8988T (cell line): Measurements from ENCODE around the gene RPH3AL.

Experiments used
- DNase-seq: peaks from one replicate; pipeline ENCODE4 v3.0.0; 2011

RPH3AL gene

DNA sequence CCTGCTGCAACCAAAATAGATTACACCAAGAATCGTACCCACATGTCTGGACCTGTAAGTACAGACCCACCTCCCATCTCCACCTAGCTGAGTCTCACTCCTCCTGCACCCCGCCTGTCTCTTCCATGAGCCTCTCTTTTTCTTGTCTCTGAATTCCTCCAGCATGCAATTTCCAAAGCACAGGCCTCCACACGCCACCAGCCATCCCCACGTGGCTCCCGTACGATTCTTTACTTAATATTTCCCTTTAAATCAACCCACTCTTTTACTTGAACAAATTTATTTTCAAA is 1.2 kb downstream of the RPH3AL start:
- DNase-seq = no peak

DNA sequence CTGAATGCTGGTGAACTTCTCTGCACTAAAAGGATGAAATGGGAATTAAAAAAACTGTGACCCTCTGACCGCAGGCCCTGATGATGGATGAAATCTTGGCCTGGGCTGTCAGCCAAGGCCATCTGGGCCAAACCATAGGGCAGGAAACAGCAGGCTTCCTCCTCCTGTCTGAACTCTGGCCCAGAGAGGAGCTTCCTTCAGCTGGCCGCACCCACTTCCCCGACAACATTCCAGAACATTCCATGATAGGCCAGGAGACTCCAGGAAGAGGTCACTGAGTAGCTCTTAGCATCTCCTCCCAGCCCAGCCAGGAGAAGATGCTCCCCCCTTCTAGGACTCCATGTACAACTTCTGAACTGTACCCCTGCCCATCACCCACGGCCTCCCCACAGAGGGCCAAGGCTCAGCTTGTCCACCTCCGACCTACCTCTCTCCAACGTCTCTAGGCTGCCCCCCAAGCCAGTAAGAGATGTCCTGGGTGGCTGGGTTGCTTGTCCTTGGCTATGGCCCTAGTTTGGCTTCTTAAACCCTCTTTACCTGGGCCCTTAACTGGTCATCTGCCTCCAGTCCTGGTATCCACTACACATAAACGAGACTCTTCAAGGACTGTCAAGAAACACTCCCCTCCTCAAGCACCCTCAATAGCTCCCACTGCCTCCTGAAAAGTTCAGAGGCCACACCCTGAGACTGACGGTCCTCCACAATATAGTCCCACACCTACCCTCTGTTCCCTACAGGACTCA is 1.7 kb downstream of the RPH3AL start:
- no peak for DNase-seq

DNA sequence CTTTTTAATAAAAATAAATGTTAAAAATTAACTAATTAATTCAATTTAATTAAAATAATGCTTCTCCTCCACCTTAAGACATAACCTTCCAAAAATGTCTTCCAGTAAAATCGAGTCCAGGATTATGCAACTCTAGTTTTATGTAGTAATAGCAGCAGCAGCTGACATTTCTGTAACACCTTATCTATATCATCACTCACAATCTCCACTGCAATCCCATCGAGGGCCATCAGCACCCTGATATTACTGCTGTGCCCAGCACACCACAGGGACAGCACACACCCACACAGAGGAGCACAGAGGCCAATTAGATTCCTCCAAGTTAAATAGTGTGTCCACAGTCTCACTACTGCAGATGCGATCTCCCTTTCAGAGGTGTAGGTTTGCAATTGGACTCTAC is 2.9 kb downstream of the RPH3AL start:
- DNase-seq = no peak

DNA sequence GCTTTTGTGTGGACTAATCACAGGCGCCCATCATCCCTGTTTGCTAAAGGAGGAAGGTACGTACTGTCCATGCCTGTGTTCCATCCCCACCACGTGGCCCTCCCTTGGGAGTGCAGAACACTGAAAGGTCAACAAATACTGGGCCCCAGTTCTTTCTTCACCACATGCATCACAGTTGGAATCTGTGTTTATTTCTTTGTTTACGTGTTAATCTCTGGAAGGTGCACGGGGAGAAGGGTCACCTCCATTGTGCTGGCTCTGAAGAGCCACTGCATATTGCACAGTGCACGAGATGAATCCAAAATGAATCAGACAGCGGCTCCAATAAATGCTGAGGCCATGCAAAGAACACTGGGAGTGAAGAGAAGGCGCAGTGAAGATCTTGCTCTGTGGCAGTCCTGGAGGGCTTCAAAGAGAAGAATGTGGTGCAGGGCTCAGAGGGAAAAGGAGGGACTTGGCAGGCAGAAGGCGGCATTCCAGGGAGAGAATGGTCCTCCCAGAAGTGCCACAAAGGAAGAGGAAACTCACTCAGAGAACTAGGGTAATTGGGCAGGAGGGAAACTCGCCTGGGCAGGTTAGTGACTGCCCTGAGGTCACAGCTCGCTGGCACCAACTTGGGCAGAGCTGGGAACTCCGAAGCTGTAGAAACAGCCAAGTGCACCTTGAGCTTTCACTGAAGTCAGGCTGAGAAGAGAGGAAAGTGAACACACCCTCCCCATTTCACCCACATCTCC is 3.7 kb downstream of the RPH3AL start:
- no peak for DNase-seq

GRCh38 chr17:348012-348411 is 4.6 kb downstream of the RPH3AL start:
- DNase-seq = no peak

DNA sequence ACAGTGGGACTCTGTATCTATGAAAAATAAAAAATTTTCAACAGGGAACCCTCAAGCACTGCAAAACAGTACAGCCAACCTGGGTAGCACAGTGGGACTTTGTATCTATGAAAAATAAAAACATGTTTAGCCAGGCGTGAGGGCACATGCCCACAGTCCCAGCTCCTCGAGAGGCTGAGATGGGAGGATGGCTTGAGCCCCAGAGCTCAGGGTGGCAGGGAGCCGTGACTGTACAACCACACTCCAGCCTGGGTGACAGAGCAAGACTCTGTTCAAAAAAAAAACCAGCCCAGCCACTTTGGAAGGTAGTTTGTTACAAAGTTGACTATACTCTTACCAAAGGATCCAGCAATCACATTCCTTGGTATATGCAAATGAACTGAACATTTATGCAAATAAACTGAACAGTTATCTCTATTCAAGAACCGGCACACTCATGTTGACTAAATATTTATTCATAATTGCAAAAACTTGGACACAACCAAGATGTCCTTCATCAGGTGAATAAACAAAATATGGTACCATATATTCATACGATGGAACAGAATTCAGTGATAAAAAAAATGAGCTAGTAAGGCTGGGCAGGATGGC is 5.2 kb downstream of the RPH3AL start:
- DNase-seq = no peak

DNA sequence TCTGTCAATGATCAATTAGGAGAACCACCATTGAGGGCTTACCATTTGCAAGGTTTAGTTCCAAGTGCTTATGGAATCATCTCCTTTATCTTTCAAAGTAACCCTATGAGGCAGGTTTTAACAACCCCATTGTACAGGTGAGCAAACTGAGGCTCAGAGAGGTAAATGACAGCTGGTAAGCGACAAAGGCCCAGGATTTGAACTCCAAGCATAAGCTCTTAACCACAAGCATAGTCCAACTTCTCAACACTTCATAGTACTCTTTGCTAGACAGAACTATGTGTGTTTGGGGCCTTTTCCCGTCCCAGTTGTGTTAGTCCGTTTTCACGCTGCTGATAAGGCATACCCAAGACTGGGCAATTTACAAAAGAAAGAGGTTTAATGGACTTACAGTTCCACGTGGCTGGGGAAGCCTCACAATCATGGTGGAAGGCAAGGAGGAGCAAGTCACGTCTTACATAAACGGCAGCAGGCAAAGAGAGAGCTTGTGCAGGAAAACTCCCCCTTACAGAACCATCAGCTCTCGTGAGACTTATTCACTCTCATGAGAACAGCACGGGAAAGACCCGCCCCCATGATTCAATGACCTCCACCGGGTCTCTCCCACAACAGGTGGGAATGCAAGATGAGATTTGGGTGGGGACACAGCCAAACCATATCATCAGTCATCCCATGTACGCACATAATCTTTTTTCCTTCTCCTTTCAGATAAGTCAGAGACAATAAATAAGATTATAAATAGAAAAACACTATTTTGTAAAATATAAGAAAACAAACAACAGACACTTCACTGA is 6.4 kb downstream of the RPH3AL start:
- no peak for DNase-seq

GRCh38 chr17:345261-345660 is 7.3 kb downstream of the RPH3AL start:
- no peak for DNase-seq

GRCh38 chr17:343875-344752 is 8.5 kb downstream of the RPH3AL start:
- DNase-seq = no peak

- no peak for DNase-seq
Measured at GRCh38 chr17:343211-343610, 9.4 kb downstream of the RPH3AL start.

GRCh38 chr17:340074-340473 is 12.5 kb downstream of the RPH3AL start:
- no peak for DNase-seq

GRCh38 chr17:339193-340061 is 13.2 kb downstream of the RPH3AL start:
- DNase-seq = no peak

DNA sequence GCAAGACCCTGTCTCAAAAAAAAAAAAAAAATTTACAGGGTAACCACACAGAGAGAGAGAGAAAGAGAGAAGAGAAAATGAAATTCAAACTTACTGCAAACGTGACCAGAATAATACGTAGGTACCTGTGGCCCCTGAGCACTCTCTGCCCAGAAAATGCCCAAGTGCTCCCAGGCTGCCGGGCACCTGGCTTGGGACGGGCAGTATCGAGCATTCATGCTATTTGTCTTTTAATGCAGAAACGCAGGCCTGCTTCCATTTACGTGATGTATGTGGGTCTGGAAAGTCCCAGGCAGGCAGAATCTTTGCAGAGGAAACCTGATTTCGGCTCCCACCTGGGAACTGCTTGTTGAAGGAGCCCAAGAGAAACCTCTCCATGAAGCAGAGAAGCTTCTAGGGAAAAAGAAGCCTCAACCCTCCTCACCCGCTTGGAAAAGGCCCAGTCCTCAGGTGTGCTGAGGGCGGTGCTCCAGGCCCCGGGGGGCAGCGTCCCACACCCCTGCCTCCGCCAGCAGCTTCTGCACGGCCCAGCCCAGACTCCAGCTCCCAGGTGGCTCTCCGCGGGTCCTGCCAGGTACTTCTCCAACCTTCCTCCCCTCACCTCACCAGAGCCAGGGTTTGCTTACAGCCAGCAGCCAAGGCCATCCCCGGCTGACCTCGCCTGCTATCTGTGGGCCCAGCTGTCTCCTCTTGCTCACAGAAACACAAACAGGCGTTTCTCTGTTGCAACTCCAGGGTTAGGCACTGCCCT is 14.0 kb downstream of the RPH3AL start:
- DNase-seq = no peak

DNA sequence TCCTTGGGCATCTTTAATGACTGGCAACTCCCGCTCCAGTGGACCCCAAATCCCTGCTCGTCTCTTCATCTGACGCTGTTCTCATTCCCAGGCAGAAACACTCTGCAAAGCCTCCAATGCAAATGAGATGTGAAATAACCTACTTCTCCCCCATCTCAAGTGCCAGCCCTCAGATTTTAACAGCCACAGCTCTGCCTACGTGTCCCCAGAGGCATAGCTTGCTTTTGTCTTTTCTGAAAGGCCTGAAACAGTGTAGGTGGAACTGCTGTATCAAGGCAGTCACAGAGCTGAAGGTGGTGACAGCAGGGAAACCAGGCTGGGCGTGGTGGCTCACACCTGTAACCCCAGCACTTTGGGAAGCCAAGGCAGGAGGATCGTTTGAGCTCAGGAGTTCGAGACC is 14.7 kb downstream of the RPH3AL start:
- no peak for DNase-seq

- no peak for DNase-seq
Measured at GRCh38 chr17:337453-337852, 15.2 kb downstream of the RPH3AL start.

DNA sequence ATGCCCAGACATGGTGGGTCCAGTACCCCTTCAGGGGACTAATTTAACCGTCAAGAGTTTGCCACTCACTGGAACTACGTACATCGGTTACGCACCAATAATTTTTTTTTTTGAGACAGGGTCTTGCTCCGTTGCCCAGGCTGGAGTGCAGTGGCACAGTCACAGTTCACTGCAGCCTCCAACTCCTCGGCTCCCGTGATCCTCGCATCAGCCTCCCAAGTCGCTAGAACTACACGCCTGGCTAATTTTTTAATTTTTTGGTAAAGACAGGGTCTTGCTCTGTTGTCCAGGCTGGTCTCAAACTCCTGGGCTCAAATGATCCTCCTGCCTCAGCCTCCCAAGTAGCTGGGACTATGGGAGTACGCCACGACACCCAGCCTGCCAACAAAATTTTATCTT is 15.6 kb downstream of the RPH3AL start:
- no peak for DNase-seq

GRCh38 chr17:336110-337021 is 16.2 kb downstream of the RPH3AL start:
- no peak for DNase-seq

DNA sequence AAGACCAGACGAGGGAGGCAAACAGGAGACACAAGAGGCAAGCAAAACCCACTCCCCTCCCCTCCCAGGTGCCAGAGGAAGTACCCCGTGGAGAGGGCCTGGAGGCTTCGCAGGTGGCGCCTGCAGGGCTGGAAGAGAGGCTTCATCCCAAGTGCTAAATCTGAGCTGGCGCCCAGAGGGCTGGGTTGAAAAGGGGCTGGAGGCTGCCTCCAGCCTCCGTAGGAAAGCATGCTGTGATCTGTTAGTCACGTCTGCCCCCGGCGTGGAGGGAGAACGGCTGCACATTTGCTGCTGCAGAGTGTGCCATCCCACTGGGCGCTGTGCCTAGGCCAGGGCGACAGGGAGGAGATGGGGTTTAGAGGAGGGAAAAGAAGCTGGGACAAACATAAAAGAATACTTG is 16.9 kb downstream of the RPH3AL start:
- no peak for DNase-seq

GRCh38 chr17:334974-335481 is 17.6 kb downstream of the RPH3AL start:
- no peak for DNase-seq
